MV-4-11 (cell line): Measurements from ENCODE around the gene LAIR1.

Experiments
- DNase-seq: peaks from one replicate; lab custom pipeline; 2025; lab: John Stamatoyannopoulos, UW

Gene LAIR1

GRCh38 chr19:54364775-54365257, at the start of gene LAIR1:
TSS of gene LAIR1 (minus strand) at chr19:54364931. CDS start at chr19:54364804, 127 bp downstream.
- DNase-seq: peak; percentile 99

GRCh38 chr19:54414156-54414555, 49.4 kb upstream of the LAIR1 start:
- no peak for DNase-seq

- no peak for DNase-seq
Measured at GRCh38 chr19:54412877-54413276, 48.1 kb upstream of the LAIR1 start.

- DNase-seq: no peak
Measured at GRCh38 chr19:54411033-54411432, 46.3 kb upstream of the LAIR1 start.

GRCh38 chr19:54408456-54409026, 43.8 kb upstream of the LAIR1 start:
- no peak for DNase-seq

- no peak for DNase-seq
Measured at GRCh38 chr19:54407780-54408179, 43.0 kb upstream of the LAIR1 start.

- no peak for DNase-seq
Measured at GRCh38 chr19:54405628-54406027, 40.9 kb upstream of the LAIR1 start.

- DNase-seq: no peak
Measured at GRCh38 chr19:54403054-54403453, 38.3 kb upstream of the LAIR1 start.

GRCh38 chr19:54400913-54401312, 36.2 kb upstream of the LAIR1 start:
- DNase-seq: no peak

GRCh38 chr19:54399189-54399588, 34.5 kb upstream of the LAIR1 start:
- DNase-seq: no peak

- no peak for DNase-seq
Measured at GRCh38 chr19:54395685-54396084, 31.0 kb upstream of the LAIR1 start.

GRCh38 chr19:54393381-54393780, 28.6 kb upstream of the LAIR1 start:
- DNase-seq: no peak

GRCh38 chr19:54392105-54392504, 27.4 kb upstream of the LAIR1 start:
- no peak for DNase-seq

GRCh38 chr19:54391589-54392061, 26.9 kb upstream of the LAIR1 start:
- DNase-seq: no peak

GRCh38 chr19:54390942-54391577, 26.3 kb upstream of the LAIR1 start:
- peak; percentile 67 for DNase-seq

GRCh38 chr19:54389553-54389952, 24.8 kb upstream of the LAIR1 start:
- DNase-seq: peak; percentile 95

- DNase-seq: no peak
Measured at GRCh38 chr19:54388802-54389139, 24.0 kb upstream of the LAIR1 start.

GRCh38 chr19:54387991-54388801, 23.5 kb upstream of the LAIR1 start:
- peak; percentile 93 for DNase-seq

GRCh38 chr19:54383330-54383729, 18.6 kb upstream of the LAIR1 start:
- peak; percentile 93 for DNase-seq

GRCh38 chr19:54382041-54382440, 17.3 kb upstream of the LAIR1 start:
- peak; percentile 62 for DNase-seq

GRCh38 chr19:54380897-54381296, 16.2 kb upstream of the LAIR1 start:
- no peak for DNase-seq

- no peak for DNase-seq
Measured at GRCh38 chr19:54379187-54379678, 14.5 kb upstream of the LAIR1 start.
